Stimulated activated CD8-positive, alpha-beta memory T cell treated with anti-CD3 and anti-CD28 coated beads, Interleukin-7, amount 100 ng/mL, for 4 hours (primary cell): ENCODE data around the gene CLTB.
"Not testable (repeated sequence)": the region's sequence is repeated elsewhere in the genome, so short reads cannot be mapped to it uniquely, and the experiment has no call there.

Source experiments
- DNase-seq, 2 donors: peaks; one replicate each; pipeline ENCODE4 v3.0.0-alpha.2; 2020; ENCODE audit warnings: low read depth in 2 of 2

The CLTB gene

GRCh38 chr5:176427971-176428370 is 11.6 kb upstream of the CLTB start:
- no peak for DNase-seq

- no peak for DNase-seq
Measured at GRCh38 chr5:176426876-176427275, 10.5 kb upstream of the CLTB start.

- no peak for DNase-seq
Measured at GRCh38 chr5:176425791-176426190, 9.5 kb upstream of the CLTB start.

- no peak for DNase-seq
Measured at GRCh38 chr5:176425138-176425537, 8.8 kb upstream of the CLTB start.

GRCh38 chr5:176424181-176424580 is 7.8 kb upstream of the CLTB start:
- DNase-seq: no peak

- DNase-seq: no peak
Measured at GRCh38 chr5:176420972-176421544, 4.7 kb upstream of the CLTB start.

GRCh38 chr5:176420086-176420485 is 3.7 kb upstream of the CLTB start:
- no peak for DNase-seq

- no peak for DNase-seq
Measured at GRCh38 chr5:176418251-176418650, 1.9 kb upstream of the CLTB start.

GRCh38 chr5:176416965-176417364 is 626 bp upstream of the CLTB start:
- DNase-seq: no peak

- no peak for DNase-seq
Measured at GRCh38 chr5:176415240-176415951, 943 bp downstream of the CLTB start.

GRCh38 chr5:176414704-176415103 is 1.6 kb downstream of the CLTB start:
- no peak for DNase-seq

- DNase-seq: no peak
Measured at GRCh38 chr5:176413709-176414191, 2.6 kb downstream of the CLTB start.

GRCh38 chr5:176413255-176413565 is 3.1 kb downstream of the CLTB start:
- no peak for DNase-seq

GRCh38 chr5:176412517-176413254 is 3.7 kb downstream of the CLTB start:
- no peak for DNase-seq

GRCh38 chr5:176410486-176411180 is 5.7 kb downstream of the CLTB start:
- no peak for DNase-seq

- no peak for DNase-seq
Measured at GRCh38 chr5:176409765-176410164, 6.6 kb downstream of the CLTB start.

- no peak for DNase-seq
Measured at GRCh38 chr5:176408590-176408989, 7.7 kb downstream of the CLTB start.

- DNase-seq: not testable (repeated sequence)
Measured at GRCh38 chr5:176408252-176408573, 8.1 kb downstream of the CLTB start.

- DNase-seq: no peak
Measured at GRCh38 chr5:176407456-176408251, 8.7 kb downstream of the CLTB start.

- DNase-seq: no peak
Measured at GRCh38 chr5:176406436-176407052, 9.8 kb downstream of the CLTB start.
